ENCODE measurements around the gene PRSS27. TPM values are rescaled to one million over a fixed set of nuclear protein-coding genes. Genes with fewer than 3 reads are reported as not detected.

The PRSS27 gene
- total RNA-seq, 1 experiment from 2014 or later, result 1.4 TPM

DNA sequence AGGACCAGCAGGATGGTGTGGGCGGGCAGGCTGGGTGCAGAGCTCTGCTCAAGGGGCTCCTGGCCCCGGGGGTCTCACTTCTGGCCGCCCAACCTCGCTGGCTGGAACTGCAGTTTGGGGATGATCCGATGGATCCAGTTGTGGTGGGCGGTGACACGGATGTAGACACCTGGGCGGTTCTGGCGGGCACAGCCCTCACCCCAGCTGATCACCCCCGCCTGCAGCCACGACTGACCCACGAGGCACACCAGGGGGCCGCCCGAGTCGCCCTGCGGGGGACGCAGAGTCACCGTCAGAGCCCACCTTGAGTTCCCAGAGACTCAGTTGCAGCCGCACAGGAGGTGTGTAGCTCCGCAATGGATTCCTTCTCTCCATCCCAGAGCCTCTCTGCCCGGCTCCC lies 7.5 kb downstream of the PRSS27 start:
- in situ Hi-C loops (cut with HindIII; ENCODE audit: low sequenced_read_pairs), result no loop called here
- no peak for DNase-seq (ENCODE audit: low spot score)

GRCh38 chr16:2712063-2712441 lies 8.0 kb downstream of the PRSS27 start:
- DNase-seq (ENCODE audit: low spot score), result no peak
- in situ Hi-C loops (cut with HindIII; ENCODE audit: low sequenced_read_pairs), result no loop called here

- in situ Hi-C loops (cut with HindIII; ENCODE audit: low sequenced_read_pairs), result no loop called here
- no peak for DNase-seq (ENCODE audit: low spot score)
Observed at GRCh38 chr16:2711370-2712062, 8.5 kb downstream of the PRSS27 start.

- peak; percentile 43 for DNase-seq (ENCODE audit: low spot score)
Observed at GRCh38 chr16:2710711-2711231, 9.3 kb downstream of the PRSS27 start.

DNA sequence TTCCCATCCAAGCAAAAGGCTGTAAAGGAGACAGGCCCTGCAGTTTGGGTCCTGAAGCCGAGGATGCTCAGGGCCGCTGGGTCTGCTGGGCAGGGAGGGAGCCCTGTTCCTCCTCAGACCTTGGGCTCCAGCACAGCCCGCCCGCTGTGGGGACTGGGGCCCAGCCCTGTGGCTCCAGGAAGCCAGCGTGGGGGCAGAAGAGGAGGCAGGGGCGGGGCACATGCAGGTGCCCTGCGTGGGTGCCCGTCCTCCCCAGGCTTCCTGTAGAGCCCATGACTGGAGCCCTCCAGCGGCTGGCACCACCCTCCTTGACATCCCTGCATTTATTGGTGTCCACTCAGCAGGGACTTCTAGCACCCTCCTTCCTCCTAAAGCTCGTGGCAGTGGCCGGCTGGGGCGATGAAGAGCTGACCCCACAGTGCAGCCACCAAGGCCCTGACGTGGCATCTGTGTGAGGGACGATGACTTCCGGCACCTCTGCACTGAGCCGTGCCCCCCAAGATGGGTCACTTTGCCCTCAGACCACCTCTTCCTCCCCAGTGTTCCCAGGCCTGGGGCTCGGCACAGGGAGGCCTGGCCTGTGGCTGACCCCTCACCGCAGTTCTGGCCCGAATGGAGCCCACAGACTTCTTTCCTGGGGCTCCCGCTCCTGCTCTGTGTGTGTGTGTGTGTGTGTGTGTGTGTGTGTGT lies 9.9 kb downstream of the PRSS27 start:
- in situ Hi-C loops (cut with HindIII; ENCODE audit: low sequenced_read_pairs), result no loop called here
- DNase-seq (ENCODE audit: low spot score), result no peak

More at GRCh38 chr16:2710711-2711231, 9.3 kb downstream of the PRSS27 start:
- in situ Hi-C loops (cut with HindIII; ENCODE audit: low sequenced_read_pairs), result no loop called here

DNA sequence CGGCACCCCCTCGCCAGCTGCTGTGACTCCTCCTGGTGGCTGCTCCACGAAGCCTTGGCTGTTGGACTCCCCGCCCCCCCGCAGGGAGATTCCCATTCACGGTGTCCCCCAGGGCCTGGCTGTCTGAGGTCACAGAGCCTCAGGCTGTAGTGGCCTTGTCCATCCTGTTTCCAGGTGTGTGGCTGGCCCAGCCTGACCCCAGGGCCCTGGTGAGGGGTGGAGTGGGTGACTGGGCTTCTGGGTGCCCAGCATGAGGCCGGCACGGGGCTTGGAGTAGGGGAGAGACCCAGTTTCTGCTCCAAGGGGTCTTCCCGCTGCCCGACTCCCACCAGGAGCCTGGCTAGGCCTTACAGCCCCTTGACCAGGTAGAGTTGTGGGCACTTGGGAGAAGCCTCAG lies 10.4 kb downstream of the PRSS27 start:
- in situ Hi-C loops (cut with HindIII; ENCODE audit: low sequenced_read_pairs), result no loop called here
- no peak for DNase-seq (ENCODE audit: low spot score)

- DNase-seq (ENCODE audit: low spot score), result no peak
- in situ Hi-C loops (cut with HindIII; ENCODE audit: low sequenced_read_pairs), result no loop called here
Observed at GRCh38 chr16:2708955-2709587, 11.0 kb downstream of the PRSS27 start.

GRCh38 chr16:2708290-2708639 lies 11.8 kb downstream of the PRSS27 start:
- in situ Hi-C loops (cut with HindIII; ENCODE audit: low sequenced_read_pairs), result no loop called here
- DNase-seq (ENCODE audit: low spot score), result no peak

DNA sequence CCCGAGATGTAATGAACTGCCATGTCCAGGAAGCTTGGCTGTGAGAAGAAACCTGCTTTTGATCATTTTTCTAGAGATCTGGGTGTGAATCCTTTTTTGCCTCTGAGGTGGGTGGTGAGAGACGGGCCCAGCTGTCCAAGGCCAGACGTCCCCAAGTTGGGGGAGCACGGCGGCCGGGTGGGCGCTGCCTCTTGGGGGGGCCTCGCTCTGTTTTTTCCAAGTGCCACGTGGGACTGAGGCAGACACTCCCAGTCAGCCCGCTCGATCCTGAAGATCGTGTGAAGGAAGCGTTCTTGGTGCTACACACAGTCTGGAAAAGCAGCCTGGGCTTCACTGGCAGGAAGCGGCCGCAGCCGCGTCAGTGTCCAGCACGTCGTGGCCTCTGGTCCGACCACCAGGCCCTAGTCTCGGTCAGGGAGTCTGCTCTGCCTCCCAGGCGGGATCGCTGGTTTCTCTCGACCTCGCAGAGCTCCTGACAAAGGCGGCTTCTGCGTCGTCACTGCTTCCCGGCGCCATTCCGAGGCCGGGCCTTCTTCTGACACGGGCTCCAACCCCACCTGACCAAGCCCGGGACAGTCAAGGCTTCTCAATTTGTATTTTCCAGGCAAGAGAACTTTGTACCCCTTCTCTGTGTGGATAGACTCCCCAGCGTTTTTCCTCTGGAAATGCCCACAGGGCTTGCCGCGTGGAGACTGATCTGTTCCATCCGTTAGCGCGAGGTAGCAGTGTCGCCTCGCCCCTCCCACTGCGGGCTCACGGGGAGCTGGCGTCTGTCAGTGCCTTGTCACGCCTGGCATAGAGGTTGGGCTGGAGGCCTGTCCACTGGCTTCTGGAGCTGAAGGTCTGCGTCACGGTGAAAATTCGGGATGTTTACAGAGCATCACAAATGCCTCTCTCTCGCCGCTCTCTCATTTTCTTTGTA lies 12.4 kb downstream of the PRSS27 start:
- in situ Hi-C loops (cut with HindIII; ENCODE audit: low sequenced_read_pairs), result no loop called here
- peak; percentile 86 for DNase-seq (ENCODE audit: low spot score)

DNA sequence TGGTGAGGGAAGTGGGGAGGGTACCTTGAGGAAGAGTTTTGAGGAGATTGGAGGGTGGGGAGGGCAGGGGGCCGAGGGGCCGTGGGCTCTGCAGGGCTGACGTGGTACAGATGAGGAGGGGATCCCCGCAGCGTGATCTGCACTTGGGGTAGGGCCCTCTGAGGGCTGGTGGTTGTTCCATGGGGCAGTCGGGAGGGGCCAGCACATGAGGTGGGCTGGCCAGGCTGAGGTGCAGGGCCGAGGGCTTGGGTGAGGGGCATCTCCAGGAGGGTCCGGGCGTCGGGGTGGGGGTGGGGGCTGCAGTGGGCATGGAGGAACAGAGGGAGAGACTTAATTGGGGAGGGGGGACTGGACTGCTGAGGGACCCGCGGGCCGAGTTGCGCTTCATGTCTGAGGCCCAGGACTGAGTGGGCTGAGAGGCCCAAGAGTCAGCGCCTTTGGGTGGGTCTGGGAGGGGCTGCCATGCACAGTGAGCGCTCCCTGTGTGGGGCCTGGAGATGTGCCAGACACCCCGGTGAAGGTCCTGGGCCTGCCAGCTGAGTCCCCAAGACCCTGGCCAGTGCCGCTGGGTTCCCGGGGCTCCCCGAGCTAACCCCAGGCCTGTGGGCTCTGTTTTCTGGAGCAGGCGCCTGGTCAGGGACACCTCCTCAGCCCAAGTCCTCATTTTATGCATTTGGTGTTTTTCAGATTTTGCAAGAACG lies 13.3 kb downstream of the PRSS27 start:
- DNase-seq (ENCODE audit: low spot score), result no peak
- in situ Hi-C loops (cut with HindIII; ENCODE audit: low sequenced_read_pairs), result no loop called here

- DNase-seq (ENCODE audit: low spot score), result no peak
- in situ Hi-C loops (cut with HindIII; ENCODE audit: low sequenced_read_pairs), result no loop called here
Observed at GRCh38 chr16:2706085-2706484, 13.9 kb downstream of the PRSS27 start.

- in situ Hi-C loops (cut with HindIII; ENCODE audit: low sequenced_read_pairs), result no loop called here
- DNase-seq (ENCODE audit: low spot score), result no peak
Observed at GRCh38 chr16:2705351-2705750, 14.7 kb downstream of the PRSS27 start.

DNA sequence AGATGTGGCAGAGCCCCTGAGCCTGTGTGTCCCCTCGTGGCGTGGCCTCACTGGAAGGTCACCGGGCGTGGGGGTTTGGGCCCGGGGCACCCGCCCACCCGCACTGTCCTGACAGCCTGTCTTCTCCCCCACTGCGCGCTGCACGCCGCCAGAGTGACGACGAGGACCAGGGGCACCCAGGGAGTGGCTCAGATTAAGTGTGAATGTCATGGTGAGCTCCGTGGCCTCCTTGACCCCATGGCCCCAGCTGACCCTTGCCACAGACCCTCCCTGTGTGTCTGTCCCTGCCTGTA lies 15.1 kb downstream of the PRSS27 start:
- in situ Hi-C loops (cut with HindIII; ENCODE audit: low sequenced_read_pairs), result no loop called here
- DNase-seq (ENCODE audit: low spot score), result no peak

DNA sequence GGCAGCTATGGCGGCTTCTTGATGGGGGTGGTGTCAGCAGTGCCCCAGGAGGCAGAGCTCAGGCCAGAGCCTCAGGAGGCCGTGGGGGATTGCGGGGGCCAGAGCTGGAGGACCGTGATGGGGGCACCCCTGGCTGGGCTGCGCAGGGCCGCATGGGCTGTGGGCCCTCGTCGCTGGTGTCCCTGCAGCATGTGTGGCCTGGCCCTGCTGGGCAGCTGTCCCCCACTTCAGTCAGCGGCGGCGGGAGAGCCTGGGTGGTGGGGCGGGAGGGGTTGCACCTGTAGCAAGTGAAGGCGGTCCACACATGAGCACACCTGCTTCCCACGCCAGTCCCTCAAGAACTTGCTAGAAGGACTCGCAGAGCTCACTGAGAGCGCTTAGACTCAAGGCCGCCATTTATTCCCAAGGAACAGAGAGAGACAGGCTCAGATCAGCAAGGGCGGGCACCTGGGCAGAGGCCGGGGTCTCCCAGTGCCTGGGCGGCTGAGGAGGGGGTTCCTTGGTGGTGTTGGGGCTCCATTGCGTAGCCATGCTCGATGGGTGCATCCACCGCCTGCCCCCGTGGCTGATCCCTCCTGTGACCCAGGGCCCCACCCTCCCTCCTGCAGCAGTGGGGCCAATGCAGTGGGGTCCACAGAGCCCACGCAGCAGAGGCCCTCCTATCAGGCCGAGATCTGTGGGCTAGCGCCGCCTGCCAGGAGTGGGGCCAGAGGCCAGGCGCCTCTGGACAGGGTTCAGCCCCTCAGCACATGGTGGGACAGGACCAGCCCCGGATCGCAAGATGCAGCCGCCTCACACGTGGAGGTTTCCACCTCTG lies 15.7 kb downstream of the PRSS27 start:
- in situ Hi-C loops (cut with HindIII; ENCODE audit: low sequenced_read_pairs), result no loop called here
- DNase-seq (ENCODE audit: low spot score), result no peak

GRCh38 chr16:2702871-2703745 lies 16.9 kb downstream of the PRSS27 start:
- in situ Hi-C loops (cut with HindIII; ENCODE audit: low sequenced_read_pairs), result no loop called here
- peak; percentile 79 for DNase-seq (ENCODE audit: low spot score)

DNA sequence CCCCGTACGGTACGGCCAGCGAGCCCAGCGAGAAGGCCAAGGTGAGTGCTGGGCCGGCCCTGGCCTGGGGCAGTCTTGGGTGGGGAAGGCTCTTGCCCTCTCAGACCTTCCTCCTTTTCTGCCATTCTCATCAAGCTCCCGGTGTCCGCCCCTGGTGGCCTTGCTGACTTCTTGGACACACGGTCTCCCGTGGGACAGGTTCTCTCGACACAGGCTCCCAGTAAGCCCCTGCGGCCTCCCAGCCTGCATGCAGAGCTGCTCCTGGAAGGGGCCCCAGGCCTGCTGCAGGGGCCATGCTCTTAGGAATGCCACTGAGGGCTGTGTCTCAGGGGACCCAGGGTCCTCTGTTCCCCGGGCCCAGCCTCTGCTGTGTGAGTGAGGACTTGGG lies 17.6 kb downstream of the PRSS27 start:
- in situ Hi-C loops (cut with HindIII; ENCODE audit: low sequenced_read_pairs), result no loop called here

GRCh38 chr16:2701713-2702437 lies 18.1 kb downstream of the PRSS27 start:
- in situ Hi-C loops (cut with HindIII; ENCODE audit: low sequenced_read_pairs), result no loop called here
- no peak for DNase-seq (ENCODE audit: low spot score)

More for the DNA sequence above, 17.6 kb downstream of the PRSS27 start:
- DNase-seq (ENCODE audit: low spot score), result no peak

All from G401 (cell line).